ENCODE data around the gene CCDC184.
"Not testable (repeated sequence)": the region's sequence is repeated elsewhere in the genome, so short reads cannot be mapped to it uniquely, and the experiment has no call there.

CCDC184 gene

GRCh38 chr12:48183091-48183875 is at the start of gene CCDC184:
CCDC184 (plus strand) TSS chr12:48183644; CDS start chr12:48184123, 479 bp downstream.
- peak; percentile 87 for DNase-seq (ENCODE audit: low read depth, low spot score)

- no peak for DNase-seq (ENCODE audit: low read depth, low spot score)
Observed at GRCh38 chr12:48135027-48135426, 48.4 kb upstream of the CCDC184 start.

DNA sequence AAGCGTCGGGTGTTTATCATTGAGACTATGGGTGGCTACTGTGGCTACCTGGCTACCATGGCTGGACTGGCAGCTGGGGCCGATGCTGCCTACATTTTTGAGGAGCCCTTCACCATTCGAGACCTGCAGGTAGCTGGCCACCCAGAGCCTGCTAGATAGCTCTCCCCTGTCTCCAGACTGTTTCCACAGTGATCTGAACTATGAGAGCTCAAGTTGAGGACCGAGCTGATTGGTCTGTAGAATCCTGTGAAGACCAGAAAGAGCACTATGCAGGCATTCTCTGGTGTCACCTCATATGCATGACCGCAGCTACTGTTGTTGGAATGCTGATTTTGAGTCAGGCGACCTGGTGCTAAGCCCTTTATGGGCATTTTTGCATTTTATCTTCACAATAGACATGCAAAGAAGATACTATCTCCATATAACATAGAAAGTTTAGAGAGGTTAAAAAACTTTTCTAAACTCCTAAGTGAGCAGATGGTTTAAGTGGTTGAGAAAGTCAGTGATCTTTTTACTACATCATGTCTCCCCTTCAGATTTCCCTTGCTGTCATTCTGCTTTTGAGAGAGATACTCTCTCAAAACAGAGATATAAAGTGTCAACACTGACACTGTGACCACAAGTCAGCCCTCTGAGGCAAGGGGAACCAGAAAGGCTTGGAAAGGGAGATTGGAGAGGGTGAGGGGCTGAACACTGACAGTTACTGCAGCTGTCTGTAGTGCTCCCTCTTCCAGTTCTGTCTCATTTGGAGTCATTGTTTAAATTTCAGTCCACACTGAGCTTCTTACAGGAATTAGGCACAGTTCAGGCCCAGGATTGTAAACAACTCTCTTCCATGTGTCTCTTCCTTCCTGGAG is 40.4 kb upstream of the CCDC184 start:
- no peak for DNase-seq (ENCODE audit: low read depth, low spot score)

- DNase-seq (ENCODE audit: low read depth, low spot score), result no peak
Observed at GRCh38 chr12:48143898-48144297, 39.5 kb upstream of the CCDC184 start.

DNA sequence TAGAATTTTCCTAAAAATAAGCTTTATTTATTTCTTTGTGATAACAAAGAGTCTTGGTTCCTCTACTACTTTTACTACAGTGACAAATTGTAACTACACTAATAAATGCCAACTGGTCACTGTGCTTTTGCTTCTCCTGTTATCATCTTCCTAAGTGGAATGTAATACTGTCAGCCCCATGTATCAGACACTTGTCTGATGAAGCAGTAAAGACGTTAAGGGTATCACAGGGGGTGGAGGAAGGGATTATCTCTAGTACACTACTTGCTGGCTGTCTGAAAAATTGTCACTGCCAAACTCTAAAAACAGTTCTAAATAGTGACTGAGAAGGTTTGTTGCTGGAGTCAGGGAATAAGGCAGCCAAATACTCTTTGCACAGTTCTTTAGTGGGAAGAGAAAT is 37.5 kb upstream of the CCDC184 start:
- DNase-seq (ENCODE audit: low read depth, low spot score), result no peak

- no peak for DNase-seq (ENCODE audit: low read depth, low spot score)
Observed at GRCh38 chr12:48151103-48151771, 32.2 kb upstream of the CCDC184 start.

DNA sequence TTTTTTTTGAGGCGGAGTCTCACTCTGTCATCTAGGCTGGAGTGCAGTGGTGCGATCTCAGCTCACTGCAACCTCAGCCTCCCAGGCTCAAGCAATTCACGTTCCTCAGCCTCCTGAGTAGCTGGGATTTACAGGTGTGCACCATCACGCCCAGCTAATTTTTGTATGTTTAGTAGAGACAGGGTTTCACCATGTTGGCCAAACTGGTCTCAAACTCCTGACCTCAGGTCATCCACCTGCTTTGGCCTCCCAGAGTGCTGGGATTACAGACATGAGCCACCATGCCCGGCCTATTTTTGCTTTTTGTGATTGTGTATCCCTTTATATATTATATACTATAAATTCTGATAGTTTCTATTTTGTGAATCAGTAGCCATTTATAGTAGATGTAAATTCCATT is 27.7 kb upstream of the CCDC184 start:
- not testable (repeated sequence) for DNase-seq (ENCODE audit: low read depth, low spot score)

DNA sequence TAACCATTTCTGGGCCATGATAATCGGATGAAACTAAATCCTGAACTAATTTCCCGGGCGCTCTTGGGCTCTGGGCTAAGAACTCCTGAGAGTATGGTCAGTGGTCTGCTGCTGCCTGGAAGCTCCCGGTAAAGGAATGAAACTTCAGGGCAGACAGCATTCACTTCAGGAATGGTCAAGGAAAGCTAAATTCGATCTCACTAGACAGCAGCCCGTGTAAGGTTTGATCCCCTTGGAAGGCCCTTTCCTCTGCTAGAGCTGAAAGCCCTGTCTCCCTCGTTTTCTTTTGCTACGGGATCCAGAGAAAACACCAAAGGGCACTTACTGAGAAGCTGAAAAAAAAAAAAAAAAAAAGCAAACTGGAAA is 26.8 kb upstream of the CCDC184 start:
- no peak for DNase-seq (ENCODE audit: low read depth, low spot score)

- DNase-seq (ENCODE audit: low read depth, low spot score), result peak; percentile 99
Observed at GRCh38 chr12:48157018-48157888, 26.2 kb upstream of the CCDC184 start, which contains the start of gene ASB8. ASB8 (minus strand) TSS chr12:48157515; CDS start chr12:48153496, 4,019 bp downstream.

DNA sequence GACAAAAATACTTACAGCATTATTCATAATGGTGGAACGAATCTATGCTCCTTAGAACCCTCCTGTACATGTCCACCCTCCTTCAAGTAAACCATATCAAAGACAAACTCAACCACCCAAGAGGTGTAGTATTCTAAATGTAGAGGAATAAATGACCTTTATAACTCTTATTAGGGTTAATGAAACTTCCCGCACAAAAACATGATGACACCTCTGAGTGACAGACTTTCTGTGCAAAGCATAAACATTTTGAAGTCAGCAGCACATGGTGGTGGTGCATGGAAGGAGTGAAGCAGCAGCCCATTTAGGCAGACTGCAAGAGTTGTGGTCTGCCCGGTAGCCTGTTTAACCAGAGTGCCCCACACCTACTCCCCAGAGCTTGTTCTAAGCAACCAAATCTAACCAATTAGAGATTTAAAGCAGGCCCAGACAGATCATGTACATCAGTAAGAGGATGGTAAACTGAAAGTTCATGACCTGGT is 25.5 kb upstream of the CCDC184 start:
- DNase-seq (ENCODE audit: low read depth, low spot score), result no peak

- peak; percentile 54 for DNase-seq (ENCODE audit: low read depth, low spot score)
Observed at GRCh38 chr12:48160046-48160445, 23.4 kb upstream of the CCDC184 start.

GRCh38 chr12:48160807-48161206 is 22.6 kb upstream of the CCDC184 start:
- peak; percentile 52 for DNase-seq (ENCODE audit: low read depth, low spot score)

- DNase-seq (ENCODE audit: low read depth, low spot score), result no peak
Observed at GRCh38 chr12:48163150-48163747, 20.2 kb upstream of the CCDC184 start.

DNA sequence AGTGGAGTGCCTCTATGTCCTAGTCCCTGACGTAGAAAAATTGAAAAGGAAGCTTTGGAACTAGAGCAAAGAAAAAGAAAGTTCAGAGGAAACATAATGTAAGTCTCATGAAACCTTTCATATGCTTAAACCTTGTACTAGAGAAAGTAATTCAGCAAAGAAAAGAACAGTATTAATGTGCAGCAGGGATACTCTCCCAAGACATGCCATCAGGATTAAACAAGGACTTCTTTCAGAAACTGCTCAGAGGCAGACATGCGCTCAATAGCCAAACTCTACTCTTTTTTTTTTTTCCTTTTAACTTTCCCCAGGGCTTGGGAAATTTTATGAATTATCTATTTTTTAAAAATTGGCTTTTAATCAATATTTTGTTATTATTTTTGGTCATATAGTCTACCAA is 19.0 kb upstream of the CCDC184 start:
- DNase-seq (ENCODE audit: low read depth, low spot score), result no peak

- peak; percentile 72 for DNase-seq (ENCODE audit: low read depth, low spot score)
Observed at GRCh38 chr12:48165089-48165981, 18.1 kb upstream of the CCDC184 start.

DNA sequence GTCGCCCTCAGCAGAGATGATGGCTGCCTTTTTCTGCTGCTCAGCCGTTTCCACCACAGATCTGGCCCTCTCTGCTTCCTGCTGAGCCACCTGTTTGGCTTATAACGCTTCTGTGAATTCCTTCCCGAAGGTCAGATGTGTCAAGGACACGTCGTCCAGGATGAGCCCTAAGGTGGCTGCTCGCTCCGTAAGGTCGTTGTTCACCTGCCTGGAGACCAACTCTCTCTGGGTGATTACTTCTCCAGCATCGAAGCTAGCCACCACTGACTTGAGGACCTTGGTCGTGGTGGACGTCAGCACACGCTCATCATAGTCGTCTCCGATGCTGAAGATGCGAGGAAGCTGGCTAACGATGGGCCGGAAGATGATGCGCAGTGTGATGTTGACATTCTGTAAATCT is 14.4 kb upstream of the CCDC184 start:
- DNase-seq (ENCODE audit: low read depth, low spot score), result no peak

GRCh38 chr12:48175613-48176416 is 7.6 kb upstream of the CCDC184 start:
- DNase-seq (ENCODE audit: low read depth, low spot score), result no peak

DNA sequence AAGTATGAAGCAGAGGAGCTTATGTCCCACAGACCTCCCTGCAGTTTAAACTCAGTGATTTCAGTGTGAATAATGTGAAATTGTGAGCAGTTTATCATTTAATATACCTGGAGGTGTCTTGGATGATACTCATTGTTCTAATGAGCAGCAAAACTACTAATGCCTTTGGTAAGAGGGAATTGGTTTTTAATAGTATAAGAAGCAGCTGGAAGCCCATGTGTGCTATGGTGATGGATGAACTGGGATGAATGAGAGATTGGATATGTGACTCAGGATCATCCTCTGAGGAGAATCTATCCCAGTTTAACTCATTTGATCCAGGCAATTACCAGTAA is 7.1 kb upstream of the CCDC184 start:
- DNase-seq (ENCODE audit: low read depth, low spot score), result no peak

- DNase-seq (ENCODE audit: low read depth, low spot score), result no peak
Observed at GRCh38 chr12:48177982-48178381, 5.5 kb upstream of the CCDC184 start.

Measured in astrocyte of the hippocampus (primary cell).